GM18498 (cell line): ENCODE measurements around the gene RPGRIP1.
"Not testable (repeated sequence)": the region's sequence is repeated elsewhere in the genome, so short reads cannot be mapped to it uniquely, and the experiment has no call there.

ENCODE experiments used
- ATAC-seq: cut with Tn5 transposase; IDR thresholded peaks from one replicate; pipeline ENCODE4 v1.9.1; 2021; ENCODE audit warnings: mild to moderate bottlenecking, moderate library complexity; ENCODE audit not compliant: unreplicated experiment

RPGRIP1 gene

GRCh38 chr14:21299562-21300130 is 19.8 kb downstream of the RPGRIP1 start:
- ATAC-seq = no peak

GRCh38 chr14:21300892-21301291 is 21.0 kb downstream of the RPGRIP1 start:
- no peak for ATAC-seq

GRCh38 chr14:21302013-21302835 is 22.3 kb downstream of the RPGRIP1 start:
- no peak for ATAC-seq

GRCh38 chr14:21302836-21303140 is 22.9 kb downstream of the RPGRIP1 start:
- not testable (repeated sequence) for ATAC-seq

- no peak for ATAC-seq
Observed at GRCh38 chr14:21307637-21308036, 27.8 kb downstream of the RPGRIP1 start.

GRCh38 chr14:21308132-21308478 is 28.2 kb downstream of the RPGRIP1 start:
- peak; percentile 41 for ATAC-seq

GRCh38 chr14:21308479-21309237 is 28.8 kb downstream of the RPGRIP1 start:
- ATAC-seq = peak; percentile 82

GRCh38 chr14:21309238-21309636 is 29.4 kb downstream of the RPGRIP1 start:
- peak; percentile 3 for ATAC-seq

- no peak for ATAC-seq
Observed at GRCh38 chr14:21309956-21310355, 30.1 kb downstream of the RPGRIP1 start.

GRCh38 chr14:21311614-21312013 is 31.7 kb downstream of the RPGRIP1 start:
- ATAC-seq = no peak

- ATAC-seq = no peak
Observed at GRCh38 chr14:21313512-21313911, 33.6 kb downstream of the RPGRIP1 start.

GRCh38 chr14:21317398-21317797 is 37.5 kb downstream of the RPGRIP1 start:
- ATAC-seq = no peak

GRCh38 chr14:21320913-21321312 is 41.0 kb downstream of the RPGRIP1 start:
- no peak for ATAC-seq

GRCh38 chr14:21322716-21323115 is 42.8 kb downstream of the RPGRIP1 start:
- ATAC-seq = no peak

GRCh38 chr14:21326972-21327371 is 47.1 kb downstream of the RPGRIP1 start:
- no peak for ATAC-seq
